GM19328 (cell line): ENCODE measurements around the gene AUTS2.

Experiments
- ATAC-seq: cut with Tn5 transposase; IDR thresholded peaks from one replicate; pipeline ENCODE4 v1.9.1; 2021; ENCODE audit warnings: mild to moderate bottlenecking, moderate library complexity; ENCODE audit not compliant: unreplicated experiment

AUTS2 gene

DNA sequence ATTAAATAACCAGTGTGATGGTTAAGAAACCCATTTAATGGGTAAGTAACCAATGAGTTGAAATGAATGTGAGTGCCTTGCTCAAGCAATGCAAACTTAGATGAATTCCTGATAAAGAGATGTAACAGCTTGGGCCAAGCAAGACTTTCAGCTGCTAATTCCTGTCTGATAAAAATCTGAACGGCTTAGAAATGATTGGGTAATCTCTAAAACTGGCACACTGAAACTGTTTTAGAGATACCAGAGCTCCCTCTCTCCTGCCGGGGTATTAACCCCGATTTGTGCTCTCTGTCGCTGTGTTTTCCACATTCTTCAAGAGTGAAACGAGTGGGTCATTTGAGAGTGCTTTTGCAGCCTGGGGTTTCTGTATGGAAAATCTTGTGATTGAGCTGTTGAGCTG, 998.8 kb downstream of the AUTS2 start:
- no peak for ATAC-seq

DNA sequence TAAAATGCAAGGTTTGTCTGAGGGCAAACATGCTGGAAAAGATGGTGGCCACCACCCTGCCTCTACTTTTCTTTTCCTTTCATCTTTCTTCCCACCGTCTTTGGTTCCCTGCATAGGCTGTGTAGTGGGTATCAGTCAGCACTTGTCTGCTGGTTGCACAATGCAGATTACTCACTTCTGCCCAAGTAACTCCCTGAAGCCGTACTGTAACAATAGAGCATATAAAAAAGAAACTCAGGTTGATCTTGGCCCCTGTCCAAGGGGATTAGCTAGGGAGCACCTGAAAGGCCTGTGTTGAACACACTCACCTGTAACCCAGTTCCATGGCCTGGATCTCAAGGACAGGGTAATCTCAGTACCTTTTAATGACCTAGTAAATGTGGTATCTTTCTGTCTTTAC, 1000.7 kb downstream of the AUTS2 start:
- no peak for ATAC-seq

DNA sequence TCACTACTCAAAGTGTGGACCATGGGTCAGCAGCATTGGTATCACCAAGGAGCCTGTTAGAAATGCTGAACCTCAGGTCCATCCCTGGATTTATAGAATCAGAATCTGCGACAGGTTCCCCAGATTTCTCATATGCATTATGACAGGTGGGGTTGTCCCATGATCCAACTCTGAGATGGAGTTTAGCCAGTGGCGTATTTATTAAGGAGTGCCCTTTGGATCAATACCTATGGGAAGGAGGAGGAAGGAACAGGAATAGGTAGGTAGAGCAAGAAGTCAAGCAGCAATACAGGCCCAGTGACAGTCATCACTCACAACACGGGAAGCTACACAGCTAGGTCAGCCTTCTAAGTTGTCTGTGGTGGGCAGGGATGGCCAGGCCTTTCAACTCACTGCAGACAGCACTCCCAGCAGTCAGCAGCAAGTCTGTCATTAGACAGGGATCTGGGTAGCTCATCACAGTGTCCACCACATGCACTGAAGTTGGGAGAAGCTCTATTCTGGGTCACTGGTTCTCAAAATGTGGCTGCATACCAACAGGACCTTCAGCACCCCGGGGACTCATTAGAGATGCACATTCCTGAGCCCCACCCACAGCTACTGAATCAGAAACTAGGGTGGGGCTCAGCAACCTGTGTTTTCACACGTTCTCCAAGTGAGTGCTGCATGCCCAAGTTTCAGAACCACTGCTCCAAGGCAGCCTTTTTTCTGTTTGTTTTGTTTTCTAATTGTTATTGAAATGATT, 1001.3 kb downstream of the AUTS2 start:
- no peak for ATAC-seq

DNA sequence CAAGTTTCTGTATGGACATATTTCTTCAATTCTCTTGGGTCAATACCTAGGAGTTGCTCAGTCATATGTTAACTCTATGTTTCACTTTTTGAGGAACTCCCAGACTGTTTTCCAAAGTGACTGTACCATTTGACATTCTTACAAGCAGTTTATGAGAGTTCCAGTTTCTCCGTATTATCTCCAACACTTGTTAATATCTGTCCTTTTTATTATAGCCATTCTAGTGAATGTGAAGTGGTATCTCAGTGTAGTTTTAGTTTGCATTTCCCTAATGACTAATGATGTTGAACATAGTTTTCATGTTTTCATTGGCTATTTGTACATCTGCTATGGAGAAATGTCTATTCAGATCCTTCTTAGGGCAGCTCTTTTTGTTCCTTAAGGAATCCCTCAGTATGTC, 1002.7 kb downstream of the AUTS2 start:
- no peak for ATAC-seq

DNA sequence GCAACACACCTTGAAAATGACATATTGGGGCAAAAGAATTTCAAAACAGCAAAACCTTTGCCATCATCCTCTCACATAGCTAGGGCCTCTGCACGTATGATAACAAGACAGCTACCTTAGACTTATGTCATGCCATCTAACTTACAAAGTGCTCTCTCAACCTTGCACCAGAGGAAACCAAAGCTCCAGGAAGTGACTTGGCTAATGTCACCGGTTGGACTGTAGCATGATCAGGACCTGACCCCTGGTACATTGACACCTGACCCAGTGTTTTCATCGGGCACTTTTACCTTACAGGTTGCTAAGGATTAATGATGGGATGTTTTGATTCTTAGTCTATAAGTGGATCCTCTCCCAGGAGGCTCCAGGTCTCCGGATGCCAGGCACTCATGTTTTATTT, 1003.8 kb downstream of the AUTS2 start:
- ATAC-seq: no peak

DNA sequence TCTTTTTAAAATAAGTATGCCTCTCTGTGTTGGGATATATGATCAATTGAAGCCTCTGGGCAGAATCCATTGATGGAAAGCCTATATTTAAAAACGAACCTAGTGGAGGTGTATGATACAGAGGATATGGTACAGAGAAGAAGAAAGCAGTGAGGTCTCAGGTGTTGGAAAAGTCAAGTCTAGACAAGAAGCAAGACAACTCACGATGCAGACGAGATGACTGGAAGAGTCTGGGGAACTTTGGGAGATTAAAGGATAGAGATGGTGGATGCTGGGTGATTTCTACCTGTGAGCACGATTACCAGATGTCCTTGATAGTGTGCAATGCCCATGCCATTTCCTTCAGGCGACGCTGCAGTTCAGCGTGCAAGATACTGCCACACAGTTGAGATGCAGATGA, 1009.0 kb downstream of the AUTS2 start:
- no peak for ATAC-seq

DNA sequence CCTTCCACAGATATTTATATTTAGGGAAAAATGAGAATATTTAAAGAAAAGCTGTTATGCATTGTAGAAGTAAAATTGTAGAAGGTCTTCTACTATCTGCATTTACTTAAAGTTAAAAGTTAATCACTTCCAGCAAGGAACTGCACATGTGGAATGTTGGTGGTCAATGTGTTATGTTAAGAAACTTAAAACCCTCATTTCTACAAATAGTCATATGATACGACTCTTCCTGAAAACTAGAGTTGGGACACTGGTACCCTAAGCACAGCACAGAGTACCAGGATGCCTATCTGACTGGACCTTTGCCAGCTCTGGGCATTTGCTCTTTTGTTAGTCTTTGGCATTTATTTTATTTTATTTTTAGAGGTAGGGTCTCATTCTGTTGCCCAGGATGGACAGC, 1009.5 kb downstream of the AUTS2 start:
- ATAC-seq: no peak

DNA sequence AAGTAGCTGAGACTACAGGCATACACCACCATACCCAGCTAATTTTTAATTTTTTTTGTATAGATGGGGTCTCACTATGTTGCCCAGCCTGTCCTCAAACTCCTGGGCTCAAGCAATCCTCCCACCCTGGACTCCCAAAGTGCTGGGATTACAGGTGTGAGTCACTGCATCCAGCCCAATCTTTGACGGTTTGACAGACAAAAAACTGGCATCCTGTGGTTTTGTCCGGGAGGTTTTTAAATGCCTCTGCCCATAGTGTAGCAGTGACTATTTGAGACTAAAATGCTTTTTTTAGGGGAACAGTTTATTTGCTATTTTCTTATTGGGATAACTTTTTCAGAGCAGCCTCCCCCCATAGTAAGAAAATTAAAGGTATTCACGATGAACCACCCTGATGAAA, 1010.0 kb downstream of the AUTS2 start:
- ATAC-seq: no peak

DNA sequence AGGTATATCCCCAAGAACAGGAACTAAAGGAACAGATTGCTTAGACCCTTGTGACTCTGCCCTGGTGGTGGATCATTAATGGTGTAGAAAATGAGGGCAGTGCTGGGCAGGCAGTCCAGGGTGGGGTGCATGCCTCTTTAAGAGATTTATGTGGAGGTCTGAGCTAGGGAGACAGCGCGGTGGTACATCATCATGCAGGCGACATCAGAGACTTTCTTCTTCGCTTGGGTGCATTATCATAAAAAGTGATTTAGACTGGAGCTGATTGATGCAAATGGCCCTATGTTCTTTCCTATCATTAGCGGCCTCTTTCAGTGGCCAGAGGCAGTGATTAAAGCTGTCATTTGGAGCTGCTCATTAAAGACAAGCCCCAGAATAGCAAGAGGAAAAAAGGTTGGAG, 1014.5 kb downstream of the AUTS2 start:
- no peak for ATAC-seq

DNA sequence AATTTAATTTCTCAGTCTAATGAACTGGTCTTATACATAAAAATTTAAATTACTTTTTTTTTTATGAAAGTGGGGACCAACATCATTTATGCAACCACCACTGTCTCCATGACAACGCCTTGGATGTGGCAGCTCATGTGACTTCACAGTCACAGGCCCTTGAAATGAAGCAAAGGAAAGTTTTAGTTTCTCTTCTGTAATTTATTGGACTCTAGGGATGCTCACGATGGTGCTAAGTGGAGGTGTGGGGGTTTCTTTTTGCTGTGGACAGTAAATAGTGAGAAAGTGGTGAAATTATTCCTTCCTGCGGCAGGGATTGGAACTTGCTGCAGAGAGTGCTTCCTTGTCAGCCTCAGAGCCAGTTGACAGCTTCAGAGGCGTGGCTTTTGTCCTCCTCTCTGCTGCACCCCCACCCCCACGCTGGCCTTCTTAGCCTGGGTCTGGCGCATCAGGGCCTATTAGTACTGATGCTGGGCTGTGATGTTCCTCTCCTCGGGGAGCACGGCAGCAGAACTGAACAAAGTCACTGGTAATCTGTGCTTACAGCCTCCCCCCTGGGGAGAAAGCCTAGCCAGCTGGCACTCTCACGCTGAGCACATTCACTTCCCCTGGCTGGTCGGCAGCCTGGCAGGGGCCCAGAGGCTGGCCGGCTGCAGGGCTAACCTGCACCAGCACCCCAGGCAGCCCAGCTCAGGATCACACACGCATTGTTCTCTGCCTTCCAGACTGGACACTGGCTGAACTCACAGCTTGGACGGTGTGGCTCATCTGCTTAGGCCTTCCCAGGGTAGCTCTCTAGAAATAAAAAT, 1016.2 kb downstream of the AUTS2 start:
- ATAC-seq: no peak

DNA sequence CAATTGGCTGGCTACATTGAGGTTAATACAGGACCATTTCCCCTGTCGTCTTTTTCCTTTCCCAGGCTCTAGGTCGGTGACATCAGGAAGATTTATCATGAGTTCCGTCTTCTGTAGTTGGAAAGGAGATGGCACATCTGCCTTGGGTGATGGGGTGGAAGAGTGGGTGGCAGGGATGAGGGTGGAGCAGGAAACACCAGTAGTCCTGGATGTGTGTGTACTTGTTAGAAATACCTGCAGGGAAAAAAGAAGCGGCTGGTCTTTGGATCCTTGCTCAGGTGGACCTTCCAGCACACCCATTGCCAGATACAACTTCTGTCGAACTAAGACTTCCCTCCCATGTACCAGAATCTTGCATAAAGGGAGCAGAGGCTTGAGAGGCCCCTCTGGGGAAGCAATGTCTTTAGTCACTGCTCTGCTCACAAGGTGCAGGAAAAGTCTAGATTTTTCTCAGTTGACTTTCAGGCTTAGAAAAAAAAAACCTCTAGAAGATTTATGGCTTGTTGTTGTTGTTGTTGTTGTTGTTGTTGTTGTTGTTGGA, 1016.9 kb downstream of the AUTS2 start:
- no peak for ATAC-seq

DNA sequence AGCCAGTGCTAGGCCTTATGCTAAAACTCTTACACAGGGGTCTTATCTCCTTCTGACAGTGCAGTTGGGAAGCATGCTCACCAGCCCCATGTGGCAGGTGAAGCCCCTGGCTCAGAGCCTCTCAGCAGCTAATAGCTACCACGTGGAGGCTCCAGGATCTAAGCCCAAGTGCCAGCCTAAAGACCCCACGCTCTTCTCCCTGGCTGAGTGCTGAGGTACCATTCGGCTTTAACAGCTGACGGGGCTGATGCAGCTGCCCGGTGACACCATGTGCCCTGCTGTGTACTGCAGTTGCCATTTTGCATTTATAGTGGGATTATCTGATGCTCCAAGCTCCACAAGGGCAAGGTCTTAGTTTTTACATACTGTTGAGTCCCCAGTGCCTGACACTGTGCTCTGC, 1017.9 kb downstream of the AUTS2 start:
- ATAC-seq: no peak

DNA sequence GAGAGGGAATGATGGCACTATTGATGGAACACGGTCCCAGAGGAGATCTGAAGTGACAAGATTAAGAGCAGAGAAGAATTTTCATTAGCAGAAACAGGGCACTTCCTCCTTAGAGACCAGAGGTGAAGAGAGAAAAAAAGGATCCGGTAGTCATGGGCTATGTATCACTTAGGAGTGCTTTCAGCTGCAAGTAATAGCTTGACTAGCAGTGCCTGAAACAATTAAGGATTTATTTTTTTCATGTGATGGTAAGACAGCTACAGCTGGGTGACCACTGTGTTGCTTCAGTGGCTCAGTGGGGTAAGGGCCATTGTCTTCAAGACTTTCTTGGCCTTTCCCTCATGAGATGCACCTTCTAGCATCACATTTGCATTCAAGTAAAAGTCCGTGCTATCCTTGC, 1018.5 kb downstream of the AUTS2 start:
- no peak for ATAC-seq

DNA sequence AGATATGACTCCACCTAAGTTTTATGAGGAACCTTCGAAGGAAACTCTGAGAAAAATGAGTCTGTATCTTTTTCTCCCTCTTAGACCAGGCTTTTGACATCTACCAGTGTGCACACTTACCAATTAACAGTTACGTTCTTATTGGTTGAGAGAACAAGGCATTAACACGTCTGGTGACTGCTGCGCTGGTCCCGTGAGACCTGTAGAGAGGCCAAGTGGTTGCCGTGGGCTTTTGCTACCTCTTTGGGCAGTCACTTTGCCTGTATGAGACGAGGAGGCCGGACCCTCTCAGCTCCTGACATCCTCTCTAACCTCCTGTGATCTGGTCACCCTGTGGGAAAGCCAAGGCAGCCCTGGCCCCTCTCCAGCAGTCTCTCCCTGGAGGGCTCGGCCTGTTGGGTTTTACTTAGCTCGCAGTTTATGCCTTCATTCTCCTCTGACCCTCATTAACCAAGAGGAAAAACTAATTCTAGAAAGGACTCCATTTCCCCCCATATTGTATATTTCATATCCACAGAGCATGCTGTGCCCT, 1019.8 kb downstream of the AUTS2 start:
- no peak for ATAC-seq

DNA sequence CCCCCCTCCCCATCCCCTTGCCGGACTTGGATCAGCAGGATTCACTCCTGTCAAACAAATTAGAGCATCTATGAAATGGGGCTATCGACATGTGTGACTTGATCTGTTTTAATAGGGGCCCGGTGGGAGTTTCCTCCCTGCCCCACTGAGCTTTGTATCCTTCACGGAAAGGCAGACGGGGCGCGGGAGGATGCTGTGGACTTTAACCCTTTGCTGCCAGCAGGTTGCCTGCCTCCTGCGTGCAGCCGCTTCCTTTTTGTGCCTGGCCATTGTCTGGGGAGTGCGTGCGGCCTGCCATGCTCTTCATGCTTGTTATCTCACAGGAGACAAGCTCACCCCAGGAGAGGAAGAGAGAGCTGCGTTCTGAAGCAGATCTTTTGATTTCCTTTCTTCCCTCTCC, 1020.9 kb downstream of the AUTS2 start:
- ATAC-seq: no peak

DNA sequence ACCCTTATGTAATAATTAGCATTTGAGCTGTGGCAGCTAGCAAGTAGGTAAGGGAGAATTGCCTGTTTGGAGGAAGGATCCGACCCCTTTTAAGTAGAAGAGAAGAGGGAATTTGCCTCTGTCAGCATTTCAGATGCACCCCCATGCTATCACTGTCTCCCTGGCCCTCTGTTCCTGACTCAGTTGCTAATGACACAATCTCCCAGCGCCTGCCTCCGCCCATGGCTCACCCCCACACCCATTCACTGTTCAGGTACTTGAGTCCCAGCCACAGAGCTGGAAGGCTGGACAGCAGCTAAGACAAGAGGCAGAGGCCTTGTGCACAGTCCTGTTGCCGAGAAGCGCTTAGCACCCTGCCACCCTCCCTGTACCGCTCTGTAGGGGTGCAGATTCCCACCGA, 1021.4 kb downstream of the AUTS2 start:
- ATAC-seq: no peak

DNA sequence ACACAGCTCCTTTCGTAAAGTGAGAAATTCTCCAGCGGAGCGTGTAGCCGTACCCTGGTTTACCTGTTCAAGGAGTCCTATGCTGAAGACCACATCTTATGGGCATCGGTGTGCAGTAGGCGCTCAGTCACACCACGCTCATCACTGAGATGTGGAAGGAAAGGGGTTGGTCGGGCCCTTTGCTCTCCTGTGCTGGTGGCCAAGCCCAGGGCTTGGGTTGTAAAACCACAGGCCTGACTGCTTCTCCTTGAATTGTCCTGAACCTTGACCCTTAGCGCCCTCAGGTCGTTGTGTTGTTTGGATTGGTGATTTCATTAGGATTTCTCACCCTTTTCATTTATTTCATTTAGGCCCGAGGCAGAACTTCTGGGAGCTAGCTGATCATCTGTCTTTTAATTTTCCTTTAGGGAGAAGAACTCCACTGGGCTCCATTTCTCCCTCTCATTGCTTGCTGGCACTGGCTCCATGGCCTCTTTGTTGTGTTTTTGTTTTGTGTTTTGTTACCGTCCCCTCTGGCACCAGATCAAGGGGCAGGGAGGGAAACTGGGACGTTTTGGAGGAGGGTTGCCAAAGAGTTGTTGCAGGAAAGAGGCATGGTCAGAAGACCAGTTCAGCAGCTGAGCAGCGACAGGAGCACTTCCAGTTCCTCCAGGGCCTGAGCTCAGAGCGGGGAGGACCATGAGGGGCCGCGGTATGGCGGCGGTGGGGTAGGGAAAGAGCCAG, 1022.2 kb downstream of the AUTS2 start:
- ATAC-seq: no peak

DNA sequence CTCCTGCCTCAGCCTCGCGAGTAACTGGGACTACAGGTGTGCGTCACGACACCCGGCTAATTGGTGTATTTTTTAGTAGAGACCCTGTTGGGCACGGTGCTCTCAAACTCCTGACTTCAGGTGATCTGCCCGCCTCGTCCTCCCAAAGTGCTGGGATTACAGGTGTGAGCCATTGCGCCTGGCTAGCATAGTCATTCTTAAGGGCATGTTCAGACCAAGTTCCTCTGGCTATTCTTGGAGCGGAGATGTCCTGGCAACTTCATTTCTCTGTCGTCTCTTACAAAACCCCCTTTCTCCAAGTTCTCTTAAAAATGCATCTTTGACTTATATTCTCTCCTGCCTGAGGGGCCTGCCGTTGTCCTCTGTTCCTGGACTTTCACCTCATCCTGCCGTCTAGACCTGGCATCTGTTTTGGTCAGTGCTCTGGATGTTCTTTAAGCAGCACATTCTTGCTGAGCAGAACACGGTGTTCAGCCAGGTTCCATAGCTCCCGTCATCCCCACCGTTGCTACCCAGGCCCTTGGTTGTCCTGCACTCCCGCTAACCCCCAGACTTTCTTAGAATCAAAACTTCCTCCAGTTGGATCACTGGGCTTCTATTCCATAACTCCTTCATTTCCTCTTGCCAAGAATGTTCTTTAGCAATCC, 1023.8 kb downstream of the AUTS2 start:
- ATAC-seq: no peak

DNA sequence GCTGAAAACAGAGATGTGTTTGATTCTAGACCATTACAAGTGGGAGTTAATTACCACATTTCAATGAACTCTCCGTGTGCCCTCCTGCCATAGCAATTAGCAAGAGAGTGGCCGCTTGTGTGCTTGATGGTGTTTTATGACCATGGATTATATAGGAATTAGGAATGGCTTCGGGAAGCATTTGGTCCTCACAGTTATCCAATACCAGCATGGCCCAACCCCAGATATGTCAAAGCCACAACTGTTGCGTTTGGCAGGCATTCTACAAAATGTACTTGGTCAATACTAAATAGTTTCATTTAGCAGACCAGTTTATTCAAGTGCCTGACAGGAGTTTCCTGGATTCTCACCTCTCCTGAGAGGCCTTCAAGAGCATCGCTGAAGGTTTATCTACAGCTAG, 1024.7 kb downstream of the AUTS2 start:
- ATAC-seq: no peak

DNA sequence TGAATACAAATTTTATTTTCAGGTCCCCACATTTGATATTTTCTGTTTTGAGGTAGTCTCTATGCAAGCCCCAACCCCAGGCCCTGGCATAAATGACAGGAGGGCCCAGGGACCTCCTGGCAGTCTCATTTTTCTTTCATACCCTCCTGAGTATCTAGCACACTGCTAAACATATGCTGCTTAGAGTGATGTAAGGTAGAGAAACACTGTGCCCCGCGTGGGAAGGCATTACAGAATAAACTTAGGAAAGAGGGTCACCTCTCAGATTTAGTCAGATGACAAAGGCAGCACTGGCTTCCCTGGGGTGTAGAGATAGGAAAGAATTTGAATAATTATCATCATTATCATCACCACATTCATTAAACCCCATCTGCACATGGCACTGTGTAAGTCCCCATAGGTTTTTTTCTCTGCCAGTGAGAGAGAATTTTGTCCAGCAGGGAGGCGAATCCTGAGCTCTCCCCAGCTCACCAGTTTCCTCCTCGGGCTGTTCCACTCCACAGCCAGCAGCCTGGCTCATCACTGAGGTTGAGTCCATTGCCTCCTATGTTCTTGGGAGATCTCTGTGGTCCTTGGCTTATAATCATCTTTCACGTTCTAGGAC, 1026.3 kb downstream of the AUTS2 start:
- ATAC-seq: no peak
